ENCODE results near the gene SLC31A2.

GRCh38 chr9:113205861-113206260, 55.1 kb downstream of the SLC31A2 start:
- TF ChIP-seq USF1 (IDR thresholded peaks at IDR 0.05; ENCODE audit: borderline replicate concordance, low read depth): no peak
- no peak for TF ChIP-seq CTCF (IDR thresholded peaks at IDR 0.05)
- no peak for TF ChIP-seq SIN3A (IDR thresholded peaks at IDR 0.05; ENCODE audit: borderline replicate concordance, low read depth, low read length)
- TF ChIP-seq PBX3 (IDR thresholded peaks at IDR 0.05): no peak
- no peak for TF ChIP-seq POLR2AphosphoS5 (IDR thresholded peaks at IDR 0.05; ENCODE audit: low read depth, low read length)
- no peak for TF ChIP-seq MAX (IDR thresholded peaks at IDR 0.05; ENCODE audit: low read depth)
- no peak for TF ChIP-seq RXRA (IDR thresholded peaks at IDR 0.05; ENCODE audit: borderline replicate concordance, low read depth)
- no peak for TF ChIP-seq EP300 (IDR thresholded peaks at IDR 0.05; ENCODE audit: borderline replicate concordance in 1 of 2, low read depth in 1 of 2, low read length in 1 of 2)

All from SK-N-SH (cell line).